B cell (primary cell): ENCODE measurements around the gene STPG4.

ENCODE experiments used
- EZH2 ChIP-seq: IDR thresholded peaks from 2 replicates; pipeline ENCODE4 v1.6.1; 2012; ENCODE audit warnings: borderline replicate concordance, low read depth, mild to moderate bottlenecking, moderate library complexity, low read length; ENCODE audit not compliant: insufficient read depth, poor library complexity, severe bottlenecking
- TF ChIP-seq, protein P1 (sequence below): fragments of 200-600 bp; IDR thresholded peaks from one replicate; pipeline ENCODE4 v1.8.0; 2022; ENCODE audit warnings: antibody characterized with exemption, mild to moderate bottlenecking

DNA sequence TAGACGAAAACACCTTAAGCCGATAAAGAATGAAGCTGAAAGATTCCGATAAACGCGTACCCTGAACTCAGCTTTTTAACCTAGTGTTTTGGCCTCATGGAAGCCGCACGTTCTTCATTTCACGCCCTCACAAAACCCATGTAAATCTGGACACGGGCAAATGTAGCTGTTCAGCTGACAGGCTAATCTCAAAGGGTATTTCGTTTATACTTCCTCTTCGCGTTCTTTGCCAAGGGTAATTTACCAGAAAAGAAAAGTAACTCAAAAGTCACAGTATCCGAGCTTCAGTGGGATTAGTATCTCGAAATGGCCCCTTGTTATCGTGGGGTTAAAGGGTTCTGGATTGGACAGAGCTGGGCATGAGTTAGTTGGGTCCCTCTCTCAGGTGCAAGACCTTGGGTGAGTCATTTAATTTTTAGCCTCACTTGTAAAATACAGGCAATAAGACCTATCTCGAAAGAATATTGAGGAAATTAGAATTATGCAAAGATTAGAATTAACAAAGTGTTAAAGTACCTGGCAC is 22.0 kb upstream of the STPG4 start:
- TF ChIP-seq, protein P1, sequence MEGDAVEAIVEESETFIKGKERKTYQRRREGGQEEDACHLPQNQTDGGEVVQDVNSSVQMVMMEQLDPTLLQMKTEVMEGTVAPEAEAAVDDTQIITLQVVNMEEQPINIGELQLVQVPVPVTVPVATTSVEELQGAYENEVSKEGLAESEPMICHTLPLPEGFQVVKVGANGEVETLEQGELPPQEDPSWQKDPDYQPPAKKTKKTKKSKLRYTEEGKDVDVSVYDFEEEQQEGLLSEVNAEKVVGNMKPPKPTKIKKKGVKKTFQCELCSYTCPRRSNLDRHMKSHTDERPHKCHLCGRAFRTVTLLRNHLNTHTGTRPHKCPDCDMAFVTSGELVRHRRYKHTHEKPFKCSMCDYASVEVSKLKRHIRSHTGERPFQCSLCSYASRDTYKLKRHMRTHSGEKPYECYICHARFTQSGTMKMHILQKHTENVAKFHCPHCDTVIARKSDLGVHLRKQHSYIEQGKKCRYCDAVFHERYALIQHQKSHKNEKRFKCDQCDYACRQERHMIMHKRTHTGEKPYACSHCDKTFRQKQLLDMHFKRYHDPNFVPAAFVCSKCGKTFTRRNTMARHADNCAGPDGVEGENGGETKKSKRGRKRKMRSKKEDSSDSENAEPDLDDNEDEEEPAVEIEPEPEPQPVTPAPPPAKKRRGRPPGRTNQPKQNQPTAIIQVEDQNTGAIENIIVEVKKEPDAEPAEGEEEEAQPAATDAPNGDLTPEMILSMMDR: no peak
- TF ChIP-seq EZH2: no peak
